ENCODE results near the gene FAM50B. TPM values are rescaled to one million over a fixed set of nuclear protein-coding genes. Genes with fewer than 3 reads are reported as not detected.

The FAM50B gene
- total RNA-seq, 2 experiments from 2014 or later = 5.2 to 6.0 TPM

DNA sequence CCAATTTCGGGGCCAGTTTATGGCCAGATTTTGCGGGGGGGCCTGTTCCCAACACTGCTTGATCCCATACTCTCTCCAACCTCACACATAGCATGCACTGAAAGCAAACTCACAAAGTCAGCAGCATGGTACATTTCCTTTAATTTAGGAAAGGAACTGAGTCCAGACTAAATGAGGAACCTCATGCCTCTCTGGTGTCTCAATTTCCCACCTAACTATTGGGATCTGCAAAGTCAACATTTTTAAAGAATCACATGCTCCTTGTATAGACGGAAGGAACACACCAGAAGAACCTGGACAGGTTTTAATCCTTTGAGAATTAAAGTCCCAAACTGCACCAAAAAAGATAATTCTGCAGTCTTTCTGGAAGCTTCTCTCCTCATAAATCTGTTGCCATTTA lies 33.3 kb downstream of the FAM50B start:
- H3K4me1 Mint-ChIP-seq (ENCODE audit: low read depth) = no peaks in the 10 kb centered on the region
- H3K4me3 Mint-ChIP-seq = no peak overlapping the region
- POLR2A ChIA-PET = no interaction called here
- ATAC-seq = no peak
- DNase-seq = no peak
- intact Hi-C loops (cut with micrococcal nuclease) = no loop called here
- H3K27me3 Mint-ChIP-seq = peaks cover 7% of the 10 kb centered on the region
- CTCF ChIA-PET = no interaction called here
- no peak for TF ChIP-seq CTCF (IDR thresholded peaks at IDR 0.05)
- no peak overlapping the region for H3K27ac Mint-ChIP-seq
- H3K9me3 Mint-ChIP-seq = no peaks in the 10 kb centered on the region
- no peaks in the 10 kb centered on the region for H3K36me3 Mint-ChIP-seq (ENCODE audit: low read depth)

DNA sequence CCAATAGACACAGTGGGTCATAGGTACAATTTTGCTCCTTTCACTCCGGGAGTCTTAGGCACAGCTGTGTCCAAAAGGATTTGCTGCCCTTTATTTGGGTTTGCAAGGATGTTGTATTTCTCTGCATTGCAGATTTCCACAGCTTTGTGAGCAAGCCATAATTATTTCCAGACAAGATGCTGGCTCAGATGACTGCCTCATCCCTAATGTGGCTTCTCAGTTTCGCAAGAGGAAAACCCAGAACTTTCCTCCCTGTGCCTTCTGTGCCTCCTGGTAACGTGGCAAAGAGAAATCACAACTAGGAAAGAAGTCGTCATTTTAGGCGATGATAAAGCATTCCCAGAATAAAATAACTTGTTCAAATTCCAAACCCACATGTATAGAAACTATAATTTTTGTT lies 33.7 kb downstream of the FAM50B start:
- ChIA-PET POLR2A (no interaction called here), CTCF (no interaction called here)
- Mint-ChIP-seq H3K27me3 (peaks cover 7% of the 10 kb centered on the region), H3K4me1 (ENCODE audit: low read depth) (no peaks in the 10 kb centered on the region), H3K27ac (no peak overlapping the region), H3K36me3 (ENCODE audit: low read depth) (no peaks in the 10 kb centered on the region), H3K9me3 (no peaks in the 10 kb centered on the region), H3K4me3 (no peak overlapping the region)
- ATAC-seq = no peak
- no peak for TF ChIP-seq CTCF (IDR thresholded peaks at IDR 0.05)
- intact Hi-C loops (cut with micrococcal nuclease) = no loop called here
- no peak for DNase-seq

DNA sequence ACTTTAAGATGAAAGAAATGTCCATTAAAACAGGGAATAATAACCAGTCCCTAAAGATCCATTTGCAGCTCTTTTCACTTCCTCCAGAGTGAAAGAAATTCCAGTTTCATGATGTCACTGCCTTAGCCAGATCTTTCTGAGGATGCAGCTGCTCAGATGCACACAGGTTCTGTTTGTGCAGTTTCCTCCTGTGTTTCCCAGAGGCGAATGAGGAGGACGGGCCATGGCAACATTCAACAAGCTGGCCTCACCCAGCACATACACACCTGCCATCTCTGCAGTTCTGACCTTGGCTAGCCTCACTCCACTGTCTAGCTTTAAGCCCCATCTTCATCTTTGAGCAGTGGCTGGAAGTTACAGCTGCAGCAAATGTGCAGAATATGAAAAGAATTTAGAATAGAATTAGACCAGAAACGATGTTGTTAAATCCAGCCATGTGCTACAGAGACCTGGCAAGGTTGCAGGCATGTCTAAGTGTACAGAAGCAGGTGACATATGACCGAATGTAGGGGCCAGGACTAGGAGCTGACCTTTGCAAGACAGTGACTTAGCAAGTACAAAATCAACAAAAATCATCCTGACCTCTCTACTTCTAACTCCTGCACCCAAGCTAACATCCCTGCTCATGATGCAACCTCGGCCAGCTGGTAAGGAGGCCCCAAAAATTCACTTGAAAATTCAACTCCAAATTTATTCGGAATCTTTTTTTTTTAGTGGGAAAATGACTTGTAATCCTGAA lies 35.0 kb downstream of the FAM50B start:
- Mint-ChIP-seq H3K36me3 (ENCODE audit: low read depth) (no peaks in the 10 kb centered on the region), H3K4me3 (no peak overlapping the region), H3K27ac (no peak overlapping the region), H3K4me1 (ENCODE audit: low read depth) (no peaks in the 10 kb centered on the region), H3K9me3 (no peaks in the 10 kb centered on the region), H3K27me3 (peaks cover 7% of the 10 kb centered on the region)
- ATAC-seq (no peak), DNase-seq (no peak)
- intact Hi-C loops (cut with micrococcal nuclease) = no loop called here
- no peak for TF ChIP-seq CTCF (IDR thresholded peaks at IDR 0.05)
- CTCF ChIA-PET = interaction anchor here (1.3 to 2.3 kb wide), 3 partner anchors 9 to 35 kb away, joined by 4 to 8 read pairs (median 4); partner anchors contain the start of gene FAM50B
- POLR2A ChIA-PET = no interaction called here

DNA sequence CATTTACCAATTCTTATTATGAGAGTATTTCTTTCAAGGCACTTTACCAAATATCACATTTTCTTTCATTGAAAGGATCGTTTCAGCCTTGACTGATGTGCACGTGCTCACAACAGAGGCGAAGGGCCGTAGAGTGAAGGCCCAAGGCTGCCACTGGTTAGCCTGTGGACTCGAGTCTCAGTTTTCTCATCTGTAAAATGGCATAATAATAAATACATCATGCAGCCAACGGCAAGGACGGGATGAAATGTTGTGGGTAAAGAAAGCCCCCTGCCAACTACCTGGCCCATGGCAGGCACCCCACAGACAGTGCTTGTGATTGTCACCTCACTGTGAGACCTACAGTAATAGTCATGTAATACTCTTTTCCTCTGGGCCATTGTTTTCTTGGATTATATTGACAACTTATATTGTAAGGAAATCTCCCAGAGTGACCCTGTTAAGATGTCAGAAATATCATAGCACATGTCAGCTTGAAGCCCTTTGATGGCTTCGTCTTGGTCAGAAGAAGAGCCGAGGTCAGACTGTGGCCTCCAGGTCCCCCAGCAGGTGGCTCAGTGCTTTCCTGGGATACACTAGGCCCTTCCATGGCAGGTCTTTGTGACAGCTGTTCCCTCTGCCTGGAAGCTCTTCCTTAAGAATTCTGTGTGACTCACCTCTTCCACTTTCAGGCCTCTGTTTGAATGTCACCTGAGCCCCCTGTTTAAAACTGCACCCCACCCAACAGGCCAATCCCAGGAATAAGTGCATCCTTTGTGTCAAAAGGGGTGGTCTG lies 36.3 kb downstream of the FAM50B start:
- ChIA-PET CTCF (interaction anchor here (1.3 to 2.3 kb wide), 3 partner anchors 10 to 36 kb away, joined by 4 to 8 read pairs (median 4); partner anchors contain the start of gene FAM50B), POLR2A (no interaction called here)
- Mint-ChIP-seq H3K4me1 (ENCODE audit: low read depth) (no peaks in the 10 kb centered on the region), H3K36me3 (ENCODE audit: low read depth) (no peaks in the 10 kb centered on the region), H3K27ac (no peak overlapping the region), H3K27me3 (peaks cover 7% of the 10 kb centered on the region), H3K9me3 (no peaks in the 10 kb centered on the region), H3K4me3 (no peak overlapping the region)
- no peak for TF ChIP-seq CTCF (IDR thresholded peaks at IDR 0.05)
- no peak for ATAC-seq
- DNase-seq = no peak
- intact Hi-C loops (cut with micrococcal nuclease) = no loop called here

DNA sequence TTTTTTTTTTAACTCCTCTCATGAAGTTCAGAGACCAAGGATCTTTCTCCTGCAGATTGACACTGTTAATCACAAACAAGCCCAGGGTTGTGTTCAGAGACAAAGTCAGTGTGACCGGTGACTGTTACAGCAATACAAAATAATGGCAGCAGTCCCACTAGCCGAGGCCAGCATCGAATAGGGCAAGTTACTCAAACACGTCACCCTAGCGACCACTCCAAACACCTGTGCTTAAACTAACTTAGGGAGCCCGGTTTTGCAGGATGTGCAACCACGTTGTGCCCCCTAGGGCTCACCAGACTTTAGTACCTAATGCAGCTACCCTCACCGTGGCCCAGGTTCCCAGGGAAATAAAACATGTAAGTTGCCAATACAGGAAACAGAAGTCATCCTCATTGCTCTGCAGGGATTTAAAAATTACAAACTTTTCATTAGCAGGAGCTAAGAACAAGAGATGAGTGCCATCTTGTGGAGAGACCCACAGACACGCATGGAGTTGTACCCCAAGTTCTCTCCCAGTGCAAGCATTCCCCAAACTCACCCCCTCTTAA lies 38.1 kb downstream of the FAM50B start:
- TF ChIP-seq CTCF (IDR thresholded peaks at IDR 0.05) = peak; percentile 17
- H3K27me3 Mint-ChIP-seq = peaks cover 3% of the 10 kb centered on the region

More for the DNA sequence above, 38.1 kb downstream of the FAM50B start:
- ATAC-seq (no peak), DNase-seq (no peak)
- Mint-ChIP-seq H3K36me3 (ENCODE audit: low read depth) (no peaks in the 10 kb centered on the region), H3K27ac (no peak overlapping the region), H3K4me3 (no peak overlapping the region), H3K4me1 (ENCODE audit: low read depth) (no peaks in the 10 kb centered on the region), H3K9me3 (no peaks in the 10 kb centered on the region)
- intact Hi-C loops (cut with micrococcal nuclease) = no loop called here
- CTCF ChIA-PET = interaction anchor here (1.0 to 2.4 kb wide), 2 partner anchors 144 to 146 kb away, joined by 3 to 8 read pairs; no protein-coding TSS in a partner anchor
- POLR2A ChIA-PET = no interaction called here
